Liver (tissue), 9 donors: Measurements from ENCODE around the gene NOP14. TPM values are rescaled to one million over a fixed set of nuclear protein-coding genes. Genes with fewer than 3 reads are reported as not detected.

Source experiments
- DNase-seq: peaks from one replicate; pipeline ENCODE4 v3.0.0-alpha.2; 2017; ENCODE audit warnings: low spot score
- H3K27ac ChIP-seq, 2 donors: one replicate each; pipeline ENCODE4 v1.7.0; 2013; ENCODE audit warnings: inconsistent platforms in 2 of 2, low read length in 2 of 2, control low read depth in 1 of 2, low read depth in 1 of 2, mild to moderate bottlenecking in 1 of 2
- H3K27me3 ChIP-seq, 4 donors: one replicate each; pipeline versions ENCODE4 v1.6.1 to v1.7.0; 2013; ENCODE audit warnings: low read length in 3 of 4, inconsistent platforms in 1 of 4, mild to moderate bottlenecking in 1 of 4, moderate library complexity in 1 of 4; ENCODE audit not compliant: control insufficient read depth in 4 of 4, insufficient read depth in 4 of 4
- H3K36me3 ChIP-seq, 4 donors: one replicate each; pipeline versions ENCODE4 v1.6.1 to v1.7.0; 2013; ENCODE audit warnings: low read length in 3 of 4, mild to moderate bottlenecking in 3 of 4, low read depth in 1 of 4, moderate library complexity in 1 of 4; ENCODE audit not compliant: control insufficient read depth in 4 of 4, insufficient read depth in 3 of 4
- H3K4me1 ChIP-seq, 4 donors: one replicate each; pipeline versions ENCODE4 v1.6.1 to v1.7.0; 2013; ENCODE audit warnings: low read length in 3 of 4, mild to moderate bottlenecking in 3 of 4, moderate library complexity in 1 of 4; ENCODE audit not compliant: control insufficient read depth in 4 of 4, insufficient read depth in 4 of 4
- H3K4me3 ChIP-seq, 3 donors: one replicate each; pipeline versions ENCODE4 v1.6.1 to v1.7.0; 2013; ENCODE audit warnings: low read length in 3 of 3, control low read depth in 1 of 3, low read depth in 1 of 3, mild to moderate bottlenecking in 1 of 3
- H3K9ac ChIP-seq, 2 donors: one replicate each; pipeline ENCODE4 v1.7.0; 2013; ENCODE audit warnings: low read length in 2 of 2, mild to moderate bottlenecking in 2 of 2, moderate library complexity in 2 of 2, control low read depth in 1 of 2, low read depth in 1 of 2
- H3K9me3 ChIP-seq, 4 donors: one replicate each; pipeline versions ENCODE4 v1.6.1 to v1.7.0; 2013; ENCODE audit warnings: low read length in 3 of 4; ENCODE audit not compliant: control insufficient read depth in 4 of 4
- ATF3 ChIP-seq: IDR thresholded peaks from 2 replicates; pipeline ENCODE4 v1.6.1; 2016; ENCODE audit warnings: antibody characterized with exemption
- CTCF ChIP-seq: fragments of 150-350 bp; IDR thresholded peaks from 2 replicates; pipeline ENCODE4 v1.5.1; 2017; ENCODE audit warnings: improper control_type of control experiment, low read depth, low read length; ENCODE audit not compliant: missing input control
- EGR1 ChIP-seq, 2 donors: IDR thresholded peaks; 2 replicates each; pipeline ENCODE4 v1.6.1; 2016 to 2018; ENCODE audit warnings: antibody characterized with exemption in 2 of 2, low read depth in 2 of 2
- FOXA1 ChIP-seq: IDR thresholded peaks from 2 replicates; pipeline ENCODE4 v1.6.1; 2016; ENCODE audit warnings: antibody characterized with exemption
- FOXA2 ChIP-seq: IDR thresholded peaks from 2 replicates; pipeline ENCODE4 v1.6.1; 2016; ENCODE audit warnings: antibody characterized with exemption
- GABPA ChIP-seq, 2 donors: IDR thresholded peaks in 1 of 2; conservative IDR thresholded peaks in 1 of 2; 2 replicates each; pipeline ENCODE4 v1.6.1; 2016; ENCODE audit warnings: antibody characterized with exemption in 2 of 2, mild to moderate bottlenecking in 1 of 2, moderate library complexity in 1 of 2
- HNF4A ChIP-seq, 2 donors: conservative IDR thresholded peaks; 2 replicates each; pipeline ENCODE4 v1.6.1; 2016; ENCODE audit warnings: antibody characterized with exemption in 2 of 2, mild to moderate bottlenecking in 2 of 2
- HNF4G ChIP-seq: IDR thresholded peaks from 2 replicates; pipeline ENCODE4 v1.6.1; 2016; ENCODE audit warnings: antibody characterized with exemption
- JUND ChIP-seq, 2 donors: IDR thresholded peaks; 2 replicates each; pipeline ENCODE4 v1.6.1; 2016; ENCODE audit warnings: antibody characterized with exemption in 2 of 2
- MAX ChIP-seq: IDR thresholded peaks from 2 replicates; pipeline ENCODE4 v1.6.1; 2016; ENCODE audit warnings: antibody characterized with exemption
- NR2F2 ChIP-seq: IDR thresholded peaks from 2 replicates; pipeline ENCODE4 v1.6.1; 2016; ENCODE audit warnings: antibody characterized with exemption
- RAD21 ChIP-seq, 2 donors: IDR thresholded peaks; 2 replicates each; pipeline ENCODE4 v1.6.1; 2016; ENCODE audit warnings: antibody characterized with exemption in 2 of 2, mild to moderate bottlenecking in 2 of 2
- REST ChIP-seq: IDR thresholded peaks from 2 replicates; pipeline ENCODE4 v1.6.1; 2016; ENCODE audit warnings: antibody characterized with exemption, mild to moderate bottlenecking
- RXRA ChIP-seq, 2 donors: IDR thresholded peaks; 2 replicates each; pipeline ENCODE4 v1.6.1; 2017 to 2018; ENCODE audit warnings: antibody characterized with exemption in 2 of 2, mild to moderate bottlenecking in 1 of 2
- SP1 ChIP-seq: IDR thresholded peaks from 2 replicates; pipeline ENCODE4 v1.6.1; 2018; ENCODE audit warnings: antibody characterized with exemption, mild to moderate bottlenecking
- TAF1 ChIP-seq: conservative IDR thresholded peaks from 2 replicates; pipeline ENCODE4 v1.6.1; 2016; ENCODE audit warnings: antibody characterized with exemption, mild to moderate bottlenecking
- YY1 ChIP-seq: IDR thresholded peaks from 2 replicates; pipeline ENCODE4 v1.6.1; 2016; ENCODE audit warnings: antibody characterized with exemption, mild to moderate bottlenecking
- ZBTB33 ChIP-seq: IDR thresholded peaks from 2 replicates; pipeline ENCODE4 v1.6.1; 2016; ENCODE audit warnings: antibody characterized with exemption
- WGBS: extraction: QIAGEN DNeasy Blood & Tissue Kit; methylation state at CpG from one replicate; pipeline ENCODE4 v1.1.7; 2013; 5-methylcytosine and 5-hydroxymethylcytosine counted together
- polyA plus RNA-seq, 2 donors: library from polyadenylated mRNA; stranded (reverse) in 1 of 2; unstranded in 1 of 2; fragments of 200-250 nt in 1 of 2; fragments of >200 nt in 1 of 2; fragmentation: Nextera tagmentation in 1 of 2; extraction: Ambion mirVana in 1 of 2; gene quantifications; one replicate each; pipeline versions ENCODE4 v1.2.1 to v1.2.3, GENCODE V29; 2013 to 2015
- total RNA-seq, 2 donors: library from RNA; depleted of rRNA; stranded (reverse); fragments of >200 nt; gene quantifications; one replicate each; pipeline ENCODE4 v1.2.3, GENCODE V29; 2014
- donor health status: healthy.
- donor health status: healthy.
- donor health status: healthy.
- donor health status: healthy.
- donor health status: healthy.

Gene NOP14
- total and polyA plus RNA-seq, 4 donors: 10.5 to 22.9 (median 14.4) TPM

GRCh38 chr4:2928242-2929176 is 34.7 kb downstream of the NOP14 start:
- 88% methylated on average over 32 of the region's 32 CpGs for WGBS
- no peak overlapping the region for H3K9ac ChIP-seq
- H3K4me3 ChIP-seq: no peak overlapping the region
- peaks cover 0 to 23% (median 14%) of the 10 kb centered on the region in 4 donors for H3K4me1 ChIP-seq
- H3K27ac ChIP-seq: no peak overlapping the region
- no peak for DNase-seq
- H3K9me3 ChIP-seq: no peaks in the 10 kb centered on the region
- H3K27me3 ChIP-seq: no peaks in the 10 kb centered on the region
- no peak for TF ChIP-seq HNF4A (conservative IDR thresholded peaks at IDR 0.05)
- TF ChIP-seq GABPA (IDR thresholded peaks at IDR 0.05 in 1 of 2, conservative IDR thresholded peaks at IDR 0.05 in 1 of 2): no peak
- no peak for TF ChIP-seq EGR1 (IDR thresholded peaks at IDR 0.05; ENCODE audit: low read depth in 2 of 2)
- no peak for TF ChIP-seq FOXA1
- no peak for TF ChIP-seq SP1
- TF ChIP-seq NR2F2: no peak
- no peak for TF ChIP-seq REST
- TF ChIP-seq ATF3: no peak
- no peak for TF ChIP-seq FOXA2
- no peak for TF ChIP-seq MAX
- TF ChIP-seq ZBTB33: no peak
- no peak for TF ChIP-seq RAD21 (IDR thresholded peaks at IDR 0.05)
- no peak for TF ChIP-seq JUND (IDR thresholded peaks at IDR 0.05)
- TF ChIP-seq HNF4G: no peak
- TF ChIP-seq CTCF: no peak
- no peak for TF ChIP-seq TAF1
- no peak for TF ChIP-seq YY1
- no peak for TF ChIP-seq RXRA (IDR thresholded peaks at IDR 0.05)
- peaks cover 14 to 34% (median 23%) of the 10 kb centered on the region in 4 donors for H3K36me3 ChIP-seq
